GM21360 (cell line): ENCODE results near the gene ADAMTS3.
"Not testable (repeated sequence)": the region's sequence is repeated elsewhere in the genome, so short reads cannot be mapped to it uniquely, and the experiment has no call there.

Experiments used
- ATAC-seq: cut with Tn5 transposase; IDR thresholded peaks from one replicate; pipeline ENCODE4 v1.9.1; 2021; ENCODE audit warnings: mild to moderate bottlenecking, moderate library complexity; ENCODE audit not compliant: unreplicated experiment

ADAMTS3 gene

DNA sequence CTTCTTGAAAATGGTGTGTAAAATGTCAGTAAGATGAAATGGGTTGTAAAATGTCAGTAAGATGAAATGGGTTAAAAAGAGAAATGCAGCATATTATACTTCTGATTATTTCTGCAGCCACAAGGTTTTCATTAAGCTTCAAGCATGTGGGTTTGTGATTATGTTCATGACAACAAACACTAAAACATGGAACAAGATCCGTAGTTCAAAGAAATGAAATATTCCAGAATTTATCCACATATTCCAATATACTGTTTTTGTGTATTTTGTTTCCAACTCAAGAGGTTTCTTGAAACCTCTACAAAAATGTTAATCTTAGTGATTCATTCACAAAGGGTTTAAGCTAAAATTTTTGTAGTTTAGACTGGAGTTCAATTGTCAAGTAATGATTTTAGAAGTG is 84.0 kb downstream of the ADAMTS3 start:
- no peak for ATAC-seq

DNA sequence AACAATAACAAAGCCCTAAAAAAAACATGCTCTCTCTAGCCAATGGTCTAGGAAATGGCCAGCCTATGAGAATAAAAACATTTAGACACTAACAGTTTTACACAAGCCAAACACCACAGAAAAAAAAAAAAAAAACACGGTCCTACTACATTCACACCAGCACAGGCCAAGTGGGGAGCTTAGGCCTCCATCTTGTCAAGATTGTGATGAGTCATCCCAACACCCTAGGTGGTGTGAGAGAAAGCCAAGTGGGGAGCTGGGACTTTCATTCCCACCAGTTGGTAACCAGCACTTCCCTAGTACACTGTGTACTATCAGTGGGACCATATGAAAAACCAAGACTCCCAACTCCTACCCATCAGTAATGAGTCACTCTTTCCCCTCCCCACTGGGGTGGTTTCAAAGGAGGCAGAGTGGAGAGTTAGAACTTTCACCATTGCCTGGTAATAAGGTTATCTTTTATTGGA is 95.6 kb downstream of the ADAMTS3 start:
- no peak for ATAC-seq

GRCh38 chr4:72471816-72472215 is 97.2 kb downstream of the ADAMTS3 start:
- ATAC-seq, result no peak

DNA sequence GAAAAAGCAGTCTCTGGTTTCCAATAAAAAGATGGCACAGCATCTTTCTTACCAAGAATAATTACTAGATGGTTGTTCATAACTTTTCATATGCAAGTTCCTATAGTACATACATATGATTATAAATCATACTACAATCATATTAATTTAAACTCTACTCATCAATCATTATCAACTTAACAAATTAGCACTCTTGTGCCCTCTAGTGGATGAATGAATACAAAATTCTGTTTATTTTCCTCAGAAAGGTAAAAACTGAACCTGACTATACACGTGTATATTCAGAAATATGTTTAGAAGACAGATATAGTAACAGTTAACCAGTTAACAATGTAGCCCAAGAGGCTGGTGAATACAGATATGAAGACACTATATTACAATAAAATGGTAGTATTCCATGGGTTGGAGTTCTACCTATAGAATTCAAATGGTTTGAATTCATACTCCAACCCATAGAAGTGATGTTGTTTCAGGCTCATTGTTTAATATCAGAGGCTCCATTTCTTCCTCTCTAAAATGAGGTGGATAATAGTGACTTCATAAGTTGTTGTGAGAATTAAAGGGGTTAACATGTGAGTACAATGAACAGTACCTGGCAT is 100.0 kb downstream of the ADAMTS3 start:
- no peak for ATAC-seq

DNA sequence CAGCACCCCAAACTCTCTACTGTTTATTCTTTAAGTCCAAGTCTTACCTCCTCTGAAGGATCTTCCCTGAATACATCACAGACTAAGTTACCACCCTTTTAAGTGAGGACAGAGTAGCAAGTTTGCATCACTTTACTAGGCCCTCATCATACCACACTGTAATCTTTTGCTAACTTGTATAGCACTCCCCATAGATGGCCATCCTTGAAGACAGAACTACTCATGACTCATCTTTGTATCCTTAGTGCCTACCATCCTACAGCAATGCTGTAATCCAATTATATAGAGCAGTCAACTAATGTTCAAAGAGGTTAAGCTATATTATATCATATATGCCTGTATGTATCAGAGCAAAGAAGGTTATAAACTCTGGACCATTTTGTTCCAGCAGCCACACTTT is 101.4 kb downstream of the ADAMTS3 start:
- ATAC-seq, result no peak

DNA sequence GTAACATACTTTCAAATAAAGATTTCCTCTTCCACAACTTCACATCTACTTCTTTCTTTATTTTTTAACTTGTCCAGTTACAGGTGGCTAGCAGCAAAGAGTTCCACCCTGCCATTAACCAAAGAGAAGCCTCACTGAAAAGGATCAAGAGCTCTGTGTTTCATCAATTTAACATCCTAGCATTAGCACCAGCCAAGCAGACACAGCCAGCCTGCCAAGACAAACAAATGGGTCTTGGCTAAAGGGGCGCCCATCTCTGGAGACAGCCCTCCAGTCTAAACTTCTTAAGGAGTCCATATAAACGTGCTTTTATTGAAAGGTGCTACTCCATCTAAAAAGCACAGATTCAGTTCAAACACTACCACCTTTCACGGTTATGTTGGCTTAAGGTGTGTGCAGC is 105.3 kb downstream of the ADAMTS3 start:
- ATAC-seq, result no peak

GRCh38 chr4:72457158-72457557 is 111.9 kb downstream of the ADAMTS3 start:
- ATAC-seq, result no peak

- no peak for ATAC-seq
Observed at GRCh38 chr4:72451349-72451748, 117.7 kb downstream of the ADAMTS3 start.

DNA sequence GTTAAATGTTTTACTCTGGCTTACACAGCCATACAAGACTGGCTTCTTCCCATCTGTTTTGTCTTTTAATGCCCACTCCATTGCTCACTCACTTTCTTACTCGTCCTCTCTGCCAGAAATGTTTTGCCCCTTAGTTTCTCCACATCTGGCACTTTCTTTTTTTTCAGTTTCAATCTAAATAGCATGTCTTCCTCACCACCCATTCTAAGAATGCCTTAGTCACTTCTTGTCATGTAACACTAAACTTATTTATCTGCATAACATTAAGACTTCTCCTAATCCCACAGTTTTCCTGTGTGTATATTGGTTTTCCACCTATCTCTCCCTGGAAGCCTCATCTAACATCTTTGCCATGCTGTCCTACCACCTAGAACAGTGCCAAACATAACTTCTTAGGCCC is 119.3 kb downstream of the ADAMTS3 start:
- no peak for ATAC-seq

DNA sequence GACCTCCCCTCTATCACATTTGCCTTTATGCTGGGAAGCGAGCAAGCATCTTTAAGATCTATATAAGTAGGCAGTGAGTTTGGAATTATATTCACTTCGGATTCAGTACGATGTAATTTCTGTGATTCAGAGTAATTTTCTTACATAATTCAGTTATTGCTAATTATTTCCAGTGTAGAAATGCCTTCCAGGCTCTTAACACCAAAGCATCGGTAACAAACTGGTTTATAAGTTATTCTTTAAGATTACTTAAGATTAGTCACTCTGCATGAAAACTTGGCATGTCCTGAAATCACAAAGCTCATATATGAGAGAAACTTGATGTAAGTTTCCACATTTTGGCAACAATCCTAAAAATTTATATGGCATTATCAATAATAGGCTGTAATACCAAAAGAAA is 120.8 kb downstream of the ADAMTS3 start:
- no peak for ATAC-seq

GRCh38 chr4:72446353-72447055 is 122.5 kb downstream of the ADAMTS3 start:
- ATAC-seq, result no peak

GRCh38 chr4:72444092-72444491 is 124.9 kb downstream of the ADAMTS3 start:
- ATAC-seq, result no peak

GRCh38 chr4:72442715-72443114 is 126.3 kb downstream of the ADAMTS3 start:
- ATAC-seq, result no peak

DNA sequence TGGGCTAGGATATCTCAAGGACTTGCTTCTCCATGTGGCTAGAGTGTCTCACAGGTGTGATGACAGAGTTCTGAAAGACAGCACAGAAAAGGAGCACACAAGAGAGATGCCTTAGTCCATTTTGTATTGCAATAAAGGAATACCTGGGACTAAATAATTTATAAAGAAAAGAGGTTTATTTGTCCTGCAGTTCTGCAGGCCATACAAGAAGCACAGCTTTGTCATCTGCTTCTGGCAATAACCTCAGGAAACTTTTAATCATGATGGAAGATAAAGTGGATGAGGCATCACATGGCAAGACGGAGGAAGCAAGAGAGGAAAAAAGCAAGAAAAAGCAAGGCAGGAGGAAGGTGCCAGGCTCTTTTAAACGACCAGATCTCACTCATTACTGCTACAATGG is 126.9 kb downstream of the ADAMTS3 start:
- ATAC-seq, result no peak

GRCh38 chr4:72440386-72440785 is 128.6 kb downstream of the ADAMTS3 start:
- no peak for ATAC-seq

DNA sequence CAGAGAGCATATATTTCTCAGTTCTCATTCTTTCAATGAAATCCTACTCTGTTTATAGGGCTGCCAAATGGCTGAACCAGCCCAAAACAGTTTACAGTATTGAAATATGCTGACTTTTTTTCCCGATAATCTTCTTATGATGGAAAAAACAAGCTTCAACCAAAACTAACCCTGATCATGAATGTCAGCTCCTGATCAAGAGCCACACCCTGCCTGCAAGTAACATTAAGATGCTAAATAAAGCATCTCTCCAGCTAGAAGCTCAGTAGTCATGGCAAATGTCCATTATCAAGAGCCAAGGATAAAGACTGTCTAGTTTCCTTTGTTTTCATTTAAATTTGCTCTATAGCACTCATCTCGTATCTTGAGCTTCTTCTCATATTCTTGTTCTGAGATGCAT is 136.0 kb downstream of the ADAMTS3 start:
- no peak for ATAC-seq

- ATAC-seq, result no peak
Observed at GRCh38 chr4:72432282-72432681, 136.7 kb downstream of the ADAMTS3 start.

DNA sequence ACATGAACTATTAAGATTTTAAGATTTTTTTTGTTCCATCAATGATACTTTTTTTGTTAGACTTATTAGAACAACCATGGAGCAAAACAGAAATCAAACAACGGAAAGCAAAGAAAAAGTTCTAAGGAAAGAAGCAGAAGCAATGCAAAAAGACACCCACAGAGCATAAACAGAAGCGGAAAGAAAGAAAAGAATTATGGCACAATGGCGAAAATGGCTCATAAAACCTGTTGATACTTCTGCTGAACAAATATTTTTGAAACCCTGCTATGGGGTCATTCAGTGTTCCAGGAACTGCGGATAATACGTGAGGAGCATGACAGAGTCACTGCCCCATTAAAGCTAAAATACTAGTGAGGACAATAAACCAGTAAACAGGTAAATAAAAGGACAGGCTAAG is 138.0 kb downstream of the ADAMTS3 start:
- no peak for ATAC-seq

DNA sequence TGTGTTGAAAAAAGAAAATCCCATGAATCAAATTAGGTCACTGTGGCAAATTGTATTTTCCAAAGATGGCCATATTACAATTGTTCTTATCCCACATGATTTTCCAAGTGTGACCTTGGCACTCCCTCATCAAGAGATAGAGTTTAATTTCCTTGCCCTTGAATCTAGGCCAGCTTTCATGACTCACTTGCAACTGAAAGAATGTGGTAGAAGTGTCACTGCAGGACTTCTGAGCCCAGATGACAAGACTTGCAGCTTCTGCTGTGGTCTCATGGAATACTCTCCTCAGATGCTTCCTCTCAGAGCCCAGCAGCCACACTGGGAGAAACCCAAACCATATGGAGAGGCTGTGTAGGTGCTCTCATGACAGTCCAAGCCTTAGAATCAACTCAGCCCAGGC is 139.0 kb downstream of the ADAMTS3 start:
- no peak for ATAC-seq

GRCh38 chr4:72429397-72429889 is 139.6 kb downstream of the ADAMTS3 start:
- ATAC-seq, result no peak

- ATAC-seq, result no peak
Observed at GRCh38 chr4:72427057-72427456, 142.0 kb downstream of the ADAMTS3 start.

- ATAC-seq, result not testable (repeated sequence)
Observed at GRCh38 chr4:72425908-72426307, 143.1 kb downstream of the ADAMTS3 start.

GRCh38 chr4:72424006-72424405 is 145.0 kb downstream of the ADAMTS3 start:
- ATAC-seq, result no peak
